Measurements from ENCODE around the gene PCYOX1L. TPM values are rescaled to one million over a fixed set of nuclear protein-coding genes. Genes with fewer than 3 reads are reported as not detected.

Gene PCYOX1L
- total RNA-seq, 4 donors from 2014 or later, result 2.1 to 4.6 (median 3.1) TPM

GRCh38 chr5:149364719-149365118 lies 6.9 kb downstream of the PCYOX1L start:
- WGBS, 2 donors, result 89 to 93% methylated on average over 2 of the region's 2 CpGs
- intact Hi-C loops (cut with DNase I), result no loop called here
- no peaks in the 10 kb centered on the region for H3K9me3 ChIP-seq
- TF ChIP-seq, protein P1, sequence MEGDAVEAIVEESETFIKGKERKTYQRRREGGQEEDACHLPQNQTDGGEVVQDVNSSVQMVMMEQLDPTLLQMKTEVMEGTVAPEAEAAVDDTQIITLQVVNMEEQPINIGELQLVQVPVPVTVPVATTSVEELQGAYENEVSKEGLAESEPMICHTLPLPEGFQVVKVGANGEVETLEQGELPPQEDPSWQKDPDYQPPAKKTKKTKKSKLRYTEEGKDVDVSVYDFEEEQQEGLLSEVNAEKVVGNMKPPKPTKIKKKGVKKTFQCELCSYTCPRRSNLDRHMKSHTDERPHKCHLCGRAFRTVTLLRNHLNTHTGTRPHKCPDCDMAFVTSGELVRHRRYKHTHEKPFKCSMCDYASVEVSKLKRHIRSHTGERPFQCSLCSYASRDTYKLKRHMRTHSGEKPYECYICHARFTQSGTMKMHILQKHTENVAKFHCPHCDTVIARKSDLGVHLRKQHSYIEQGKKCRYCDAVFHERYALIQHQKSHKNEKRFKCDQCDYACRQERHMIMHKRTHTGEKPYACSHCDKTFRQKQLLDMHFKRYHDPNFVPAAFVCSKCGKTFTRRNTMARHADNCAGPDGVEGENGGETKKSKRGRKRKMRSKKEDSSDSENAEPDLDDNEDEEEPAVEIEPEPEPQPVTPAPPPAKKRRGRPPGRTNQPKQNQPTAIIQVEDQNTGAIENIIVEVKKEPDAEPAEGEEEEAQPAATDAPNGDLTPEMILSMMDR (IDR thresholded peaks at IDR 0.05), result no peak
- TF ChIP-seq POLR2A (IDR thresholded peaks at IDR 0.05), result no peak
- H3K4me3 ChIP-seq, result no peak overlapping the region
- no peak for DNase-seq
- H3K4me1 ChIP-seq, result peaks cover 0 to 23% (median 3%) of the 10 kb centered on the region in 3 donors
- H3K36me3 ChIP-seq, result no peaks in the 10 kb centered on the region
- H3K27me3 ChIP-seq, result no peaks in the 10 kb centered on the region
- H3K27ac ChIP-seq, result peak overlapping the region in 2 of 4 donors; percentile 16 to 52

- H3K9me3 ChIP-seq, result no peaks in the 10 kb centered on the region
- H3K4me3 ChIP-seq, result no peak overlapping the region
- no peak for TF ChIP-seq POLR2A (IDR thresholded peaks at IDR 0.05)
- TF ChIP-seq, protein P1 (IDR thresholded peaks at IDR 0.05), result no peak
- peaks cover 0 to 23% (median 3%) of the 10 kb centered on the region in 3 donors for H3K4me1 ChIP-seq
- H3K27me3 ChIP-seq, result no peaks in the 10 kb centered on the region
- H3K27ac ChIP-seq, result peak overlapping the region in 3 of 4 donors; percentile 28 to 70 (median 47)
- 75 to 79% methylated on average over 4 to 6 of the region's 6 CpGs for WGBS, 2 donors
- intact Hi-C loops (cut with DNase I), result no loop called here
- no peaks in the 10 kb centered on the region for H3K36me3 ChIP-seq
- no peak for DNase-seq
Observed at GRCh38 chr5:149365418-149365817, 7.6 kb downstream of the PCYOX1L start.

GRCh38 chr5:149366169-149366729 lies 8.4 kb downstream of the PCYOX1L start:
- TF ChIP-seq, protein P1 (IDR thresholded peaks at IDR 0.05), result no peak
- TF ChIP-seq POLR2A (IDR thresholded peaks at IDR 0.05), result no peak
- intact Hi-C loops (cut with DNase I), result no loop called here
- WGBS, 2 donors, result 88% methylated on average over 1 of the region's 1 CpG

GRCh38 chr5:149367249-149367971 lies 9.6 kb downstream of the PCYOX1L start:
- intact Hi-C loops (cut with DNase I), result no loop called here
- 9 to 63% methylated on average over 2 to 6 of the region's 14 CpGs for WGBS, 2 donors

More at GRCh38 chr5:149366169-149366729, 8.4 kb downstream of the PCYOX1L start:
- no peak overlapping the region for H3K4me3 ChIP-seq
- peak overlapping the region in 3 of 4 donors; percentile 28 to 70 (median 47) for H3K27ac ChIP-seq
- H3K36me3 ChIP-seq, result no peaks in the 10 kb centered on the region
- H3K27me3 ChIP-seq, result no peaks in the 10 kb centered on the region
- H3K4me1 ChIP-seq, result peaks cover 3 to 30% (median 6%) of the 10 kb centered on the region in 3 donors
- DNase-seq, result no peak
- H3K9me3 ChIP-seq, result no peaks in the 10 kb centered on the region

More at GRCh38 chr5:149367249-149367971, 9.6 kb downstream of the PCYOX1L start:
- Histone ChIP-seq H3K9me3 (no peaks in the 10 kb centered on the region), H3K4me3 (no peak overlapping the region), H3K36me3 (no peaks in the 10 kb centered on the region), H3K4me1 (peaks cover 6 to 40% (median 7%) of the 10 kb centered on the region in 3 donors), H3K27me3 (no peaks in the 10 kb centered on the region), H3K27ac (peak overlapping the region; percentile 2 to 70 (median 46))
- no peak for DNase-seq
- TF ChIP-seq, protein P1 (IDR thresholded peaks at IDR 0.05), result peak; percentile 57 to 83 (median 72)
- no peak for TF ChIP-seq POLR2A (IDR thresholded peaks at IDR 0.05)

All from esophagus squamous epithelium (tissue), 5 donors.